Fibroblast of villous mesenchyme (primary cell): ENCODE results near the gene MPZL2. TPM values are rescaled to one million over a fixed set of nuclear protein-coding genes. Genes with fewer than 3 reads are reported as not detected.

Experiments
- DNase-seq: peaks from one replicate; pipeline ENCODE4 v3.0.0-alpha.2; 2010; ENCODE audit warnings: low read depth
- H3K4me3 ChIP-seq: 2 replicates; pipeline ENCODE4 v1.5.1; 2011; ENCODE audit warnings: low read depth, mild to moderate bottlenecking, low read length
- CTCF ChIP-seq: IDR thresholded peaks from 2 replicates; pipeline ENCODE4 v1.5.1; 2012; ENCODE audit warnings: low read depth, mild to moderate bottlenecking, low read length; ENCODE audit not compliant: insufficient read depth
- total RNA-seq: library from RNA; depleted of rRNA; stranded (reverse); fragments of >200 nt; gene quantifications from 2 replicates; pipeline ENCODE4 v1.2.3, GENCODE V29; 2012

The MPZL2 gene
- total RNA-seq, 1 donor: not detected

- DNase-seq: no peak
- H3K4me3 ChIP-seq: no peak overlapping the region
- TF ChIP-seq CTCF: no peak
Measured at GRCh38 chr11:118217575-118217974, 46.5 kb downstream of the MPZL2 start.

GRCh38 chr11:118216621-118217481, 47.2 kb downstream of the MPZL2 start:
- no peak overlapping the region for H3K4me3 ChIP-seq
- DNase-seq: no peak
- TF ChIP-seq CTCF: no peak

GRCh38 chr11:118215765-118216164, 48.3 kb downstream of the MPZL2 start:
- H3K4me3 ChIP-seq: no peak overlapping the region

GRCh38 chr11:118215262-118215661, 48.8 kb downstream of the MPZL2 start:
- TF ChIP-seq CTCF: no peak
- DNase-seq: no peak

More at GRCh38 chr11:118215765-118216164, 48.3 kb downstream of the MPZL2 start:
- no peak for DNase-seq
- no peak for TF ChIP-seq CTCF

GRCh38 chr11:118214210-118214914, 49.7 kb downstream of the MPZL2 start:
- H3K4me3 ChIP-seq: no peak overlapping the region
- TF ChIP-seq CTCF: no peak
- DNase-seq: no peak

More at GRCh38 chr11:118215262-118215661, 48.8 kb downstream of the MPZL2 start:
- no peak overlapping the region for H3K4me3 ChIP-seq

- no peak for DNase-seq
- H3K4me3 ChIP-seq: no peak overlapping the region
- no peak for TF ChIP-seq CTCF
Measured at GRCh38 chr11:118213781-118214180, 50.3 kb downstream of the MPZL2 start.
